GM12873 (cell line): Measurements from ENCODE around the gene N4BP2.

ENCODE experiments used
- CTCF ChIP-seq: IDR thresholded peaks from 2 replicates; pipeline ENCODE4 v1.5.1; 2012; ENCODE audit warnings: low read depth, mild to moderate bottlenecking, moderate library complexity, low read length, control low read depth; ENCODE audit not compliant: insufficient read depth; ENCODE audit errors: missing control alignments

N4BP2 gene

GRCh38 chr4:40173470-40173875, 116.8 kb downstream of the N4BP2 start:
- no peak for TF ChIP-seq CTCF

DNA sequence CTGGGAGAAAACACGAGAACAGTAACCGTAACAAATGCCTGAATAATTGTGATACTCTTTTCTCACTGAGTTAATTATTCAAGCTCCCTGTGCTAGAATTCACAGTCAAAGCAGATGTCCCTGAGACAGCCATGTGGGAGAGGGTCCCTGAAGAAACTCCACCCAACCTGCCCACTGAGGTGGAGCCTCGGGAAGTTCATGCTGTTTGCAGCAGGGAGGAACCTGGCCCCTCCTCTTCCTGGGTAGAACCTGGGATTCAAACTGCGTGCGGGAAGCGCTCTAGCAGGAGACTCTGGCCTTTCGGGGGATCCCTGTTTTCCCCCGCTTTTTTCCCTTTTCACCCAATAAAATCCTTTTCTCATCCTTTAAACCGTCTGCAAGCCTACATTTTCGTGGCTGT, 120.0 kb downstream of the N4BP2 start:
- no peak for TF ChIP-seq CTCF

DNA sequence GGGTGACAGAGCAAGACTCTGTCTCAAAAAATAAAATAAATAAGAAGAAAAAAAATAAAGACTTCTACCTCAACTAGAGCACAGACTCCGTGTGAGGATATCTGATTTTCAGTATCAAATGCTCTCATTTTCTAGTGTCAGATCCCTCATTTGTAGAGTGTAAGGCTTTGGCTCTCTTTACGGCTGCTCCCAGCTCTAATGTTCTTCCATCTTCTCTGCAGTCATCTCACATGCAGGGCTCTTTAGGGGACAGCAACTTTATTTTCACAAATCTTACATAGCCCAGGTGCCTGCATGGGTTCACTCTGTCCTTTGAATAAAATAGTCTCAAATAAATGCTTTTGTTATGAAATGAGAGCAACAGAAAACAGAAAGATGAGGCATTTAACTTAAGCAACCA, 120.9 kb downstream of the N4BP2 start:
- no peak for TF ChIP-seq CTCF

- no peak for TF ChIP-seq CTCF
These were observed 122.0 kb downstream of the N4BP2 start for GRCh38 chr4:40178672-40179071.

DNA sequence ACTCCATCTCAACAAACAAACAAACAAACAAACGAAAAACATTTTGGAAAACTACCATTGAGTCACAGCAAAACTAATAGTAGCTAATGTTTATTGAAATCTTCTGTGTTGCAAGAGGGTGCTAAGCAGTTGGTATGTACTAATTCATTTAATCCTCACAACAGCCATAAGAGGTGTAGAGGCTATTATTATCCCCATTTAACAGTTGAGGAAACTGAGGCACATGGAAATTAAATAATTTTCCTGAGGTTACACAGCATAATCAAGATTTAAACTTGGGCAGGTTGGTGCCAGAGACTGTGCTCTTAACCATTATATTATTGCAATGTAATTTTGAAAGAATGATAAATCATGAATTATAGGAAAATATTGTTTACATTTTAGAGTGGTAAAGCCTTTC, 122.7 kb downstream of the N4BP2 start:
- no peak for TF ChIP-seq CTCF

GRCh38 chr4:40180356-40180755, 123.7 kb downstream of the N4BP2 start:
- no peak for TF ChIP-seq CTCF

- TF ChIP-seq CTCF, result no peak
These were observed 125.4 kb downstream of the N4BP2 start for GRCh38 chr4:40182001-40182400.

DNA sequence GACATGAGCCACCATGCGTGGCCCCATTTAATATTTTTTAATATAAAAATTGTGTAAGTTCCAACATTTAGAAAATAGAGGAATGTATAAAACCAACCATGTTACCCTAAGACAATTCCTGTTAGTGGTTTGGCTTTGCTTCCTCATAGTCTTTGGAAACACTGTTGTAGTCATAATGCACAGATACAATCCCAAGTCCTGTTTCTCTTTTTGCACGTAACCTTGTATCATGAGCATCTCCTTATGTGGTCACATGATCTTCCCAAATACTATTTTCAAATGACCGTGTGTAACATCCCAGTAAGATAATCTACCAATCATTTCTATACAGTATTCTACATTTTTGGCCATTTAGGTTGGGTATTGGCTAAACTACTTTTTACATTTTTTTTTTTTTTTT, 126.3 kb downstream of the N4BP2 start:
- TF ChIP-seq CTCF, result no peak
